Parathyroid adenoma (tissue), 2 donors: ENCODE measurements around the gene TBC1D22A.

Source experiments
- H2AFZ ChIP-seq: fragments of 300-600 bp; sonication (generic); one replicate; pipeline ENCODE4 v1.7.0; 2017; ENCODE audit warnings: antibody characterized with exemption, mild to moderate bottlenecking
- H3K27ac ChIP-seq: fragments of 300-600 bp; sonication (generic); one replicate; pipeline ENCODE4 v1.7.0; 2017
- H3K27me3 ChIP-seq: fragments of 300-600 bp; sonication (generic); one replicate; pipeline ENCODE4 v1.7.0; 2017; ENCODE audit warnings: low read length; ENCODE audit not compliant: control insufficient read depth, insufficient read depth
- H3K36me3 ChIP-seq: fragments of 300-600 bp; sonication (generic); one replicate; pipeline ENCODE4 v1.7.0; 2017; ENCODE audit warnings: low read length; ENCODE audit not compliant: control insufficient read depth, insufficient read depth
- H3K4me1 ChIP-seq: fragments of 300-600 bp; sonication (generic); one replicate; pipeline ENCODE4 v1.7.0; 2017; ENCODE audit warnings: control low read depth
- H3K4me2 ChIP-seq: fragments of 300-600 bp; sonication (generic); one replicate; pipeline ENCODE4 v1.7.0; 2017; ENCODE audit warnings: low read length
- H3K4me3 ChIP-seq: fragments of 300-600 bp; sonication (generic); one replicate; pipeline ENCODE4 v1.7.0; 2017; ENCODE audit warnings: low read depth, low read length
- H3K79me2 ChIP-seq: fragments of 300-600 bp; sonication (generic); one replicate; pipeline ENCODE4 v1.7.0; 2017; ENCODE audit warnings: control low read depth
- H3K9ac ChIP-seq: fragments of 300-600 bp; sonication (generic); one replicate; pipeline ENCODE4 v1.7.0; 2017; ENCODE audit warnings: mild to moderate bottlenecking
- H3K9me3 ChIP-seq: fragments of 300-600 bp; sonication (generic); one replicate; pipeline ENCODE4 v1.7.0; 2017; ENCODE audit warnings: low read length; ENCODE audit not compliant: control insufficient read depth
- TF ChIP-seq, protein P1 (sequence below): fragments of 300-600 bp; sonication (generic); IDR thresholded peaks from one replicate; pipeline ENCODE4 v1.7.0; 2017; ENCODE audit warnings: antibody characterized with exemption, mild to moderate bottlenecking
- donor health status: primary hyperparathyroidism.

TBC1D22A gene

GRCh38 chr22:46833228-46833627, 70.8 kb downstream of the TBC1D22A start:
- Histone ChIP-seq H2AFZ (no peak overlapping the region), H3K4me3 (no peak overlapping the region)

GRCh38 chr22:46834021-46834737, 71.7 kb downstream of the TBC1D22A start:
- no peaks in the 10 kb centered on the region for H3K4me1 ChIP-seq
- TF ChIP-seq, protein P1, sequence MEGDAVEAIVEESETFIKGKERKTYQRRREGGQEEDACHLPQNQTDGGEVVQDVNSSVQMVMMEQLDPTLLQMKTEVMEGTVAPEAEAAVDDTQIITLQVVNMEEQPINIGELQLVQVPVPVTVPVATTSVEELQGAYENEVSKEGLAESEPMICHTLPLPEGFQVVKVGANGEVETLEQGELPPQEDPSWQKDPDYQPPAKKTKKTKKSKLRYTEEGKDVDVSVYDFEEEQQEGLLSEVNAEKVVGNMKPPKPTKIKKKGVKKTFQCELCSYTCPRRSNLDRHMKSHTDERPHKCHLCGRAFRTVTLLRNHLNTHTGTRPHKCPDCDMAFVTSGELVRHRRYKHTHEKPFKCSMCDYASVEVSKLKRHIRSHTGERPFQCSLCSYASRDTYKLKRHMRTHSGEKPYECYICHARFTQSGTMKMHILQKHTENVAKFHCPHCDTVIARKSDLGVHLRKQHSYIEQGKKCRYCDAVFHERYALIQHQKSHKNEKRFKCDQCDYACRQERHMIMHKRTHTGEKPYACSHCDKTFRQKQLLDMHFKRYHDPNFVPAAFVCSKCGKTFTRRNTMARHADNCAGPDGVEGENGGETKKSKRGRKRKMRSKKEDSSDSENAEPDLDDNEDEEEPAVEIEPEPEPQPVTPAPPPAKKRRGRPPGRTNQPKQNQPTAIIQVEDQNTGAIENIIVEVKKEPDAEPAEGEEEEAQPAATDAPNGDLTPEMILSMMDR = no peak
- H3K27ac ChIP-seq = no peak overlapping the region
- no peak overlapping the region for H3K4me2 ChIP-seq
- H3K4me3 ChIP-seq = no peak overlapping the region
- no peak overlapping the region for H2AFZ ChIP-seq
- no peaks in the 10 kb centered on the region for H3K9me3 ChIP-seq
- no peak overlapping the region for H3K9ac ChIP-seq
- H3K36me3 ChIP-seq = no peaks in the 10 kb centered on the region
- peaks cover 4% of the 10 kb centered on the region for H3K79me2 ChIP-seq
- H3K27me3 ChIP-seq = no peaks in the 10 kb centered on the region

More at GRCh38 chr22:46833228-46833627, 70.8 kb downstream of the TBC1D22A start:
- TF ChIP-seq, protein P1 = no peak
- Histone ChIP-seq H3K36me3 (no peaks in the 10 kb centered on the region), H3K9ac (no peak overlapping the region), H3K4me2 (no peak overlapping the region), H3K79me2 (peaks cover 4% of the 10 kb centered on the region), H3K27ac (no peak overlapping the region), H3K4me1 (no peaks in the 10 kb centered on the region), H3K27me3 (no peaks in the 10 kb centered on the region), H3K9me3 (no peaks in the 10 kb centered on the region)

DNA sequence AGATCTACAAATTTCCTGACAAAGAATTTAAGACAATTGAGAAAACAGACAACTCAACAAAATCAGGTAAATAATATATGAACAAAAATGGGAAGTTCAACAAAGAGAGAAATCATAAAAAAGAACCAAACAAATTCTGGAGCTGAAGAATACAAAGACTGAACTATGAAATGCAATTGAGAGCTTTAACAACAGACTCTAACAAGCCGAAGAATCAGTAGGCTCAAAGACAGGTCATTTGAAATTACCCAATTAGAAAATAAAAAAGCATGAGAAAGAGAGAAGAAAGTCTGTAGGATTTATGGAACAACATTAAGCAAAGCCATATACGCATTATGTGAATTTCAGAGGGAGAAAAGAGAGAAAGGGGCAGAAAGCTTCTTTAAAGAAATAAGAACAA, 72.8 kb downstream of the TBC1D22A start:
- Histone ChIP-seq H3K4me2 (no peak overlapping the region), H3K4me3 (no peak overlapping the region), H3K36me3 (no peaks in the 10 kb centered on the region), H3K9me3 (no peaks in the 10 kb centered on the region), H3K27me3 (no peaks in the 10 kb centered on the region), H3K9ac (no peak overlapping the region), H3K4me1 (no peaks in the 10 kb centered on the region), H3K79me2 (peaks cover 4% of the 10 kb centered on the region), H2AFZ (no peak overlapping the region), H3K27ac (no peak overlapping the region)
- TF ChIP-seq, protein P1 = no peak

GRCh38 chr22:46835693-46836092, 73.2 kb downstream of the TBC1D22A start:
- TF ChIP-seq, protein P1 = no peak
- no peaks in the 10 kb centered on the region for H3K27me3 ChIP-seq
- H3K4me3 ChIP-seq = no peak overlapping the region

DNA sequence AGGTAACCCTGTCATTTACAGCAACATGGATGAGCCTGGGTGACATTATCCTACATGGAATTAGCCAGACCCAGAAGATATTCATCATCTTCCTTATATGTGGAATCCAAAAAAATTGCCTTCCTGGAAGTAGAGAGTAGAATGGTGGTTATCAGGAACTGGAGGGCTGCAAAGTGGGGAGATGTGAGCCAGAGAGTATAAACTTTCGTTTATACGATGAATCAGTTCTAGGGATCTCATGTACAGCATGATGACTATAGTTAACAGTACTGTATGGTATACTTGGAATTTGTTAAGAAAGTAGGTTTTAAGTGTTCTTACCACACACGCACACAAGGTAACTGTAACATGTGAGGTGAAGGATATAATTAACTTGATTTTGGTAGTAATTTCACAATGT, 79.1 kb downstream of the TBC1D22A start:
- H3K9me3 ChIP-seq = no peaks in the 10 kb centered on the region
- TF ChIP-seq, protein P1 = no peak
- no peaks in the 10 kb centered on the region for H3K36me3 ChIP-seq
- H3K4me2 ChIP-seq = no peak overlapping the region
- no peaks in the 10 kb centered on the region for H3K4me1 ChIP-seq
- no peak overlapping the region for H3K4me3 ChIP-seq
- H3K79me2 ChIP-seq = peaks cover 2% of the 10 kb centered on the region
- no peak overlapping the region for H3K9ac ChIP-seq
- H3K27me3 ChIP-seq = no peaks in the 10 kb centered on the region
- H2AFZ ChIP-seq = no peak overlapping the region
- no peak overlapping the region for H3K27ac ChIP-seq

More at GRCh38 chr22:46835693-46836092, 73.2 kb downstream of the TBC1D22A start:
- no peaks in the 10 kb centered on the region for H3K4me1 ChIP-seq
- peaks cover 4% of the 10 kb centered on the region for H3K79me2 ChIP-seq
- no peak overlapping the region for H3K27ac ChIP-seq
- H3K4me2 ChIP-seq = no peak overlapping the region
- no peak overlapping the region for H3K9ac ChIP-seq
- no peaks in the 10 kb centered on the region for H3K36me3 ChIP-seq
- no peaks in the 10 kb centered on the region for H3K9me3 ChIP-seq
- no peak overlapping the region for H2AFZ ChIP-seq
